ENCODE measurements around the gene CKLF. TPM values are rescaled to one million over a fixed set of nuclear protein-coding genes. Genes with fewer than 3 reads are reported as not detected.
A peak's percentile ranks its signal among the peaks of the same experiment; 100 is the strongest.

Gene CKLF
- total RNA-seq, 2 donors from 2014 or later, result 11.5 to 22.5 TPM

DNA sequence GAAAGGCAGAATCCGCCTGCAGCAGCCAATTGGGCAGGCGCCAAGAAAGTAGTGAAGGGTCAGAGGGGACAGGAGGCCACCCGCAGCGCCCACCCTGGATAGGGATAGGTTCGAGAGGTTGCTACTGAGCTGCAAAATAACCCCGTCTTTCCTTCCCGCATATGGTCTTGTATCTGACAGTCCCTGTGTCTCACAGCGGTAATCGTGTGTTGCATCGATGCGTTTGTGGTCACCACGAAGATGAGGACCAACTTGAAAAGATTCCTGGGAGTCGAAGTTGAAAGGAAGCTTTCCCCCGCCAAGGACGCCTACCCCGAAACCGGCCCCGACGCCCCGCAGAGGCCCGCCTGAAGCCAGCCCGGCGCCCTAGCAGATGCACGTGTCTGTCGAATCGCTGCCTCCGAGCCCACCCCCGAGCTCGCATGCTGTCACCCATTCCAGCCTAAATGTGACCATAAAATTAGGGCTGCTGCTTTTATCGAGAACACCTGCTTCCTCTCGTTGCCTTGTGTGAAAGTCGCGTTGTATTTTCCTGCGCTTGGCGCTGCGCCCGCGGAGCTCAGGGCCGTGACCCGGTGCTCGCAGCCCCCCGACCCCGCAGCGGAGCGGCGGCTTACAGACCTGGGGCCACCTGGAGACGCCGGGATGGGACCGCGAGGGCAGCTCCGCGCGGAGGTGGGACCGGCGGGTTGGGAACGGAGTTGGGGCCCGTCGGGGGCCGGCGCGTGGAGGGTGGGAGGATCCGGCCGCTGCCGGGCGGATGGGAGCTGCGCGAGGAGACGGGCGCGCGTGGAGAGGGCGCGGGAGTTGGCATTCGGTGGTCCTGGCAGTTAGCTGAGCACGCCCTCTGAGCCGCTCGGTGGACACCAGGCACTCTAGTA is 26.5 kb downstream of the CKLF start, which contains the start of gene CMTM2:
Gene CMTM2 (plus strand): TSS at position 813 of the 881 bp plus-strand sequence. CDS start 145 bp downstream, outside the sequence.
- peaks cover 0 to 12% of the 10 kb centered on the region in 2 donors for H3K4me1 ChIP-seq
- H3K27ac ChIP-seq, result no peak within 1 kb of the TSS
- H3K36me3 ChIP-seq, result no peaks in the 10 kb centered on the region
- H3K27me3 ChIP-seq, result no peaks in the 10 kb centered on the region
- TF ChIP-seq, protein P1, sequence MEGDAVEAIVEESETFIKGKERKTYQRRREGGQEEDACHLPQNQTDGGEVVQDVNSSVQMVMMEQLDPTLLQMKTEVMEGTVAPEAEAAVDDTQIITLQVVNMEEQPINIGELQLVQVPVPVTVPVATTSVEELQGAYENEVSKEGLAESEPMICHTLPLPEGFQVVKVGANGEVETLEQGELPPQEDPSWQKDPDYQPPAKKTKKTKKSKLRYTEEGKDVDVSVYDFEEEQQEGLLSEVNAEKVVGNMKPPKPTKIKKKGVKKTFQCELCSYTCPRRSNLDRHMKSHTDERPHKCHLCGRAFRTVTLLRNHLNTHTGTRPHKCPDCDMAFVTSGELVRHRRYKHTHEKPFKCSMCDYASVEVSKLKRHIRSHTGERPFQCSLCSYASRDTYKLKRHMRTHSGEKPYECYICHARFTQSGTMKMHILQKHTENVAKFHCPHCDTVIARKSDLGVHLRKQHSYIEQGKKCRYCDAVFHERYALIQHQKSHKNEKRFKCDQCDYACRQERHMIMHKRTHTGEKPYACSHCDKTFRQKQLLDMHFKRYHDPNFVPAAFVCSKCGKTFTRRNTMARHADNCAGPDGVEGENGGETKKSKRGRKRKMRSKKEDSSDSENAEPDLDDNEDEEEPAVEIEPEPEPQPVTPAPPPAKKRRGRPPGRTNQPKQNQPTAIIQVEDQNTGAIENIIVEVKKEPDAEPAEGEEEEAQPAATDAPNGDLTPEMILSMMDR (IDR thresholded peaks at IDR 0.05), result no peak
- DNase-seq (ENCODE audit: low spot score), result no peak
- no peaks in the 10 kb centered on the region for H3K9me3 ChIP-seq
- H3K4me3 ChIP-seq, result peak within 1 kb of the TSS; percentile 8 to 39

DNA sequence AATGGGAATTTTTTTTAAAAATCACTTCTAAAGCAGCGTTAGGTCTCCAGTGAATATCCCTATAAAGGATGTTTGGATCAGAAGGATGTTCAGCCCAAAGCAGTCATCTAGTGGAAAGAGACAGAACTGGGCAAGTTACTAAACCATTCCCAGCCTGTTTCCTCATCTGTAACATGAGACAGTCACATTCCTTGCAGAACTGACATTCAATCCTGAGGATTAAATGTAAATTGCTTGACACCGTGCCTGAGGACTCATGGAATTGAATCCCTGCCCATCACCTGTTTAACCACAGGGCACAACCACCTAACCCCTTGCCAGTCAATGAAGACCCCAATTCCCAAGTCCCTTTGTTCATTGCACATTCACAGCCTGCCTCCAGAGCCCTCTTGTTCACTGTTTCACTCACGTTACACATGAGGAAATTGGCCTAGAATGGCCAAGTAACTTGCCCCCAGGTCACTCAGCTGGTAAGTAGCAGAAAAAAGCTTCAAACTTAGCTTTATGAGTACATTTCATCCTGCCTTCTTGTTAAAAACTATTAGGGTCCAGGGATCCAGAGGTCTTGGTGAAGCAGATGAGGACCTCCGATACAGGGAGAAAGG is 28.3 kb downstream of the CKLF start:
- TF ChIP-seq, protein P1 (IDR thresholded peaks at IDR 0.05), result no peak
- Histone ChIP-seq H3K4me1 (peaks cover 0 to 12% of the 10 kb centered on the region in 2 donors), H3K4me3 (no peak overlapping the region), H3K36me3 (no peaks in the 10 kb centered on the region), H3K27me3 (no peaks in the 10 kb centered on the region), H3K9me3 (no peaks in the 10 kb centered on the region), H3K27ac (no peak overlapping the region)
- DNase-seq (ENCODE audit: low spot score), result no peak

DNA sequence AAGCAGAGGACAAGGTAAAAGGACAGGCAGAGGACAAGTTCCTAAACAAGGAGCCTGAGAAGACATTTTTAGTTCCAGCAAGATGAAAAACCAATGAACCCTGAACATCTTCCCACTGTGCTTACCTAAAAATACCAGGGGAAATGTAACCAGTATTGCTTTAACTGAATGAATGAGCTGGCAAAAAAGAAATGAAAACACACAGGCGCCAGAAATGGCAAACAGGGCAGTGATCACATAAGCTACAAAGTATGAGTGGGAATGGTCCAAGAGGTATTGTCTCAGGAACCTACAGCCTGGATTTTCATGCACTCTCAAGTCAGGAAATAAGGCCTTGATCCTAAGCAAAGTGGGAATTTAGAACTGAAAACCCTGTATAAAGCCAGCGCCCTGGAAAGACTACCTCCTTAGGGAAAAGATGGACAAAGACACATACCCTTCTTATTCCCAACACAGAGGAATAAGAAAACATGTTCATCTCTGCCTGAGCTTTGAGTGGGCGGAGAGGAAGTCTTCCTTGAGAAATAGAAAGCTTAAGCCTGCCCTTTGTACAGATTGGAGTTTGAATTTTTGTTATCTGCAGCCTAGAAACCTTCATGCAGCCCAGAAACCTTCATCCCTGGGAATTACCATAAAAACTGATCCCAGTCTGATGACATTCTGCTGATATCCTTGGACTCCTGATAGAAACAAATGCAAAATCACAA is 29.0 kb downstream of the CKLF start:
- DNase-seq (ENCODE audit: low spot score), result no peak
- Histone ChIP-seq H3K9me3 (no peaks in the 10 kb centered on the region), H3K4me1 (peaks cover 0 to 12% of the 10 kb centered on the region in 2 donors), H3K27me3 (no peaks in the 10 kb centered on the region), H3K27ac (no peak overlapping the region), H3K4me3 (no peak overlapping the region), H3K36me3 (no peaks in the 10 kb centered on the region)
- TF ChIP-seq, protein P1 (IDR thresholded peaks at IDR 0.05), result no peak

DNA sequence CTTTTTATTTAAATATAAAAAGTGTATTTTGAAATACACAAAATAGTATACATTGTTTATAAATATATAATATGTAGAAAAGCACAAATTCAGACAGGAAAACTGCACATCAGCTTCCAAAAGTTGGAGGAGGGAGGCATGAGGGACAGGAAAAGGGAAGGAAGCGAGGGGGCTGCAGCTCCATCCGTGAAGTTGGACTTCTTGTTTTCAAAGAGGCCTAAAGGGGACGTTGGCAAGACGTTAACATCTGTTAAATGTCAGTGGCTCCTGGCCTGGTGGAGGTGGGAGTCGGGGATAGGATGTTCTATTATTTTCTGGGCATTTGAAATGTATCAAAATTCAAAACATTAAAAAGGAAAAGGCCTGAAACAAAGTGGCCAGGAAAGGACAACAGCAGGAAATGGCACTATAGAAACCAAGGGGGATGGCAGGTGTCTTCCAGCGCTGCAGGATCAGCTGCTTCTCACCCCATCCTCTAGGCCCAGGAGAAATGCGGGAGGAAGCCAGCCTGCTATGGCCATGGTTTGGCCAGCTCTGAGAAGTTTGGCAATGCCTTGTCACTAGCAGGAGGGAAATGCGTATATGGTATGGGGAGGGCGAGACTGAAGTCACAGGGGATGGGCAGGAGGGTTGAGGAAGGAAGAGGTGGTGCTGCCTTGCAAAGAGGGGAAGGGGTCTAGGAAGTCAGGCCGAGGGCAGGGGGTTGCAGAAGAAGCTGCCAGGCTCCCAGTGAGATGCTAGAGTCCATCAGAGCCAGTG is 33.3 kb downstream of the CKLF start:
- Histone ChIP-seq H3K36me3 (no peaks in the 10 kb centered on the region), H3K4me3 (no peak overlapping the region), H3K4me1 (no peaks in the 10 kb centered on the region), H3K27ac (no peak overlapping the region), H3K27me3 (no peaks in the 10 kb centered on the region), H3K9me3 (no peaks in the 10 kb centered on the region)
- TF ChIP-seq, protein P1 (IDR thresholded peaks at IDR 0.05), result no peak
- DNase-seq (ENCODE audit: low spot score), result no peak

DNA sequence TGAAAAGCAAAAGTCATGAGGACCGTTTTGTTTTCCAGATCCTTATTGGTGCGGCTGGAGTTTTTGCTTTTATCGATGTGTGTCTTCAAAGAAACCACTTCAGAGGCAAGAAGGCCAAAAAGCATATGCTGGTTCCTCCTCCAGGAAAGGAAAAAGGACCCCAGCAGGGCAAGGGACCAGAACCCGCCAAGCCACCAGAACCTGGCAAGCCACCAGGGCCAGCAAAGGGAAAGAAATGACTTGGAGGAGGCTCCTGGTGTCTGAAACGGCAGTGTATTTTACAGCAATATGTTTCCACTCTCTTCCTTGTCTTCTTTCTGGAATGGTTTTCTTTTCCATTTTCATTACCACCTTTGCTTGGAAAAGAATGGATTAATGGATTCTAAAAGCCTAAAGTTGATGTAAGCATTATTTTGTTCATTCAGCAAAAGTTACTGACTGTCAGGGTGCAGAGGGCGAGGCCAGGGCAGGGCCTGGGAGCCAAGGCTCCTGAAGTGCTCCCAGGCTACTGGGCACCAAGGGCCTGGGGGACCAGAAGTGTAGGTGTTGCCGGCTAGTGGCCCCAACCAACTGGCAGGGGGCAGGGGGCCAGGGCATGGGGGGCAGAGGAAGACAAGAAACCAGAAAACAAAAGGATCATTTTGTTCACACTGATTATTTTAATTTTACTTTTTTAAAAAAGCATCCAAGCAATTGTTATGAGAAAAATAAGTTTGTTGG is 35.7 kb downstream of the CKLF start:
- peak overlapping the region in 1 of 2 donors; percentile 19 for H3K4me3 ChIP-seq

More for the DNA sequence above, 35.7 kb downstream of the CKLF start:
- DNase-seq (ENCODE audit: low spot score), result no peak
- H3K4me1 ChIP-seq, result no peaks in the 10 kb centered on the region
- H3K27me3 ChIP-seq, result no peaks in the 10 kb centered on the region
- H3K9me3 ChIP-seq, result no peaks in the 10 kb centered on the region
- no peaks in the 10 kb centered on the region for H3K36me3 ChIP-seq
- TF ChIP-seq, protein P1 (IDR thresholded peaks at IDR 0.05), result no peak
- no peak overlapping the region for H3K27ac ChIP-seq

All from right atrium auricular region (tissue), 2 donors.